ACHN (cell line): ENCODE data around the gene NBEA.

Experiments used
- DNase-seq: peaks from one replicate; pipeline ENCODE4 v3.0.0-alpha.2; 2015
- in situ Hi-C: cut with HindIII; loops from 2 replicates; pipeline ENCODE4 v1.10.0; 2017; ENCODE audit warnings: low sequenced_read_pairs, low pct_ligation_motif_present, low pct_unique_long_range_greater_than_20kb

Gene NBEA

GRCh38 chr13:35512271-35512920, 570.3 kb downstream of the NBEA start:
- peak; percentile 55 for DNase-seq

GRCh38 chr13:35514061-35514477, 572.0 kb downstream of the NBEA start:
- DNase-seq: no peak
- in situ Hi-C loops: no loop called here

More at GRCh38 chr13:35512271-35512920, 570.3 kb downstream of the NBEA start:
- in situ Hi-C loops: no loop called here

GRCh38 chr13:35514801-35515502, 572.9 kb downstream of the NBEA start:
- in situ Hi-C loops: no loop called here
- no peak for DNase-seq

GRCh38 chr13:35518337-35518946, 576.4 kb downstream of the NBEA start:
- in situ Hi-C loops: no loop called here
- no peak for DNase-seq

- in situ Hi-C loops: no loop called here
- no peak for DNase-seq
Observed at GRCh38 chr13:35524171-35524570, 582.1 kb downstream of the NBEA start.

- in situ Hi-C loops: no loop called here
- DNase-seq: no peak
Observed at GRCh38 chr13:35526577-35526976, 584.5 kb downstream of the NBEA start.

GRCh38 chr13:35527451-35527850, 585.4 kb downstream of the NBEA start:
- in situ Hi-C loops: no loop called here

GRCh38 chr13:35530147-35530546, 588.1 kb downstream of the NBEA start:
- no peak for DNase-seq
- in situ Hi-C loops: no loop called here

More at GRCh38 chr13:35527451-35527850, 585.4 kb downstream of the NBEA start:
- DNase-seq: no peak

- in situ Hi-C loops: no loop called here
- no peak for DNase-seq
Observed at GRCh38 chr13:35530581-35530980, 588.5 kb downstream of the NBEA start.

GRCh38 chr13:35531526-35531925, 589.5 kb downstream of the NBEA start:
- in situ Hi-C loops: no loop called here
- no peak for DNase-seq

GRCh38 chr13:35534343-35534742, 592.3 kb downstream of the NBEA start:
- DNase-seq: no peak

GRCh38 chr13:35548790-35549189, 606.7 kb downstream of the NBEA start:
- DNase-seq: no peak
- in situ Hi-C loops: no loop called here

More at GRCh38 chr13:35534343-35534742, 592.3 kb downstream of the NBEA start:
- in situ Hi-C loops: no loop called here

GRCh38 chr13:35549481-35549880, 607.4 kb downstream of the NBEA start:
- peak; percentile 74 for DNase-seq
- in situ Hi-C loops: no loop called here

- in situ Hi-C loops: no loop called here
- no peak for DNase-seq
Observed at GRCh38 chr13:35552172-35552844, 610.2 kb downstream of the NBEA start.

- in situ Hi-C loops: no loop called here
Observed at GRCh38 chr13:35554972-35555623, 613.0 kb downstream of the NBEA start.

GRCh38 chr13:35557475-35557874, 615.4 kb downstream of the NBEA start:
- in situ Hi-C loops: no loop called here
- DNase-seq: peak; percentile 18

More at GRCh38 chr13:35554972-35555623, 613.0 kb downstream of the NBEA start:
- no peak for DNase-seq

GRCh38 chr13:35561540-35561939, 619.5 kb downstream of the NBEA start:
- in situ Hi-C loops: no loop called here
- no peak for DNase-seq

GRCh38 chr13:35565273-35565672, 623.2 kb downstream of the NBEA start:
- in situ Hi-C loops: no loop called here
- DNase-seq: no peak

- in situ Hi-C loops: no loop called here
- DNase-seq: no peak
Observed at GRCh38 chr13:35566340-35566739, 624.3 kb downstream of the NBEA start.
